GM18505 (cell line): ENCODE data around the gene MYL12A.
A peak's percentile ranks its signal among the peaks of the same experiment; 100 is the strongest.
"Not testable (repeated sequence)": the region's sequence is repeated elsewhere in the genome, so short reads cannot be mapped to it uniquely, and the experiment has no call there.

Experiments used
- ATAC-seq: cut with Tn5 transposase; IDR thresholded peaks from one replicate; pipeline ENCODE4 v1.9.1; 2021; ENCODE audit not compliant: unreplicated experiment
- POLR2A ChIP-seq: IDR thresholded peaks from 4 replicates; pipeline ENCODE4 v1.6.1; 2011; ENCODE audit warnings: borderline replicate concordance; ENCODE audit not compliant: insufficient read depth, insufficient read length; ENCODE audit errors: extremely low read depth

MYL12A gene

DNA sequence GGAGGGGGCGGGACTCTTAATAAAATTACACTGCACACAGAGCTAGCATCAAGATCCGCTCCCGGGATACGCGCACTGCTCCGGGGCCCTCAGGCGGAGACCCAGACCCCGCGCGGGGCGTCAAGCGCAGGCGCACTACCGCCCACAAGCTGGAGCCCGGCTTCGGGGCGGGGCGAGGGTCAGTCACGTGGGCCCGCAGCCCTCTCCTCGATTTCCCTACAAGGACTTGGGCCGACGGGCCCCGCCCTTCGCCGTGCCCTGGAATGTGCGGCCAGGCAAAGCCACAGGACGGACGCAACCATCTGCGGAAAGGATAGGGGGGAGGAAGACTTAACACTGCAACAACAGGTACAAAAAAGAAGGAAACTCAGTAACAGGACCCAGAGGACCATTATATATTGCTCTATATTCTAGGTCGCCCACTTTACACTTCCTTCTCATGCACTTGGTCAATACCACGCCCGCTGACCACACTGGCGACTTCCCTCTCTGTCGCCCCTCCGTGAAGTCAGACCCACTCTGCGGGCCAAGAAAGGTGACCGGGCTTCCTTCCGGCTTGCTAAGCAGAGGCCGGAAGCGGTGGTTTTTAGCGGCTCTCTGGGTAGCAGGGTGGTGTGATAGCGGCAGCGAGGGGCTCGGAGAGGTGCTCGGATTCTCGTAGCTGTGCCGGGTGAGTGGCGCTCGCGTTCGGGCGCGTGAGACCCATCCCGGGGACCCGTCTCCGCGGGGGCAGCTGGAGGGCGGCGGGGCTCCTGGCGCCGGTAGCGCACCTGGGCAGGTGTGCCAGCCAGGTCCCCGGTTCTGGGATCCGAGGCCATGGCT is at the start of gene MYL12A:
Gene MYL12A (plus strand): TSS at position 562 of the 822 bp plus-strand sequence. CDS start 5,447 bp downstream, outside the sequence.
- peak; percentile 99 for TF ChIP-seq POLR2A
- ATAC-seq: peak; percentile 83

GRCh38 chr18:3198260-3198860 is 49.2 kb upstream of the MYL12A start:
- ATAC-seq: not testable (repeated sequence)

DNA sequence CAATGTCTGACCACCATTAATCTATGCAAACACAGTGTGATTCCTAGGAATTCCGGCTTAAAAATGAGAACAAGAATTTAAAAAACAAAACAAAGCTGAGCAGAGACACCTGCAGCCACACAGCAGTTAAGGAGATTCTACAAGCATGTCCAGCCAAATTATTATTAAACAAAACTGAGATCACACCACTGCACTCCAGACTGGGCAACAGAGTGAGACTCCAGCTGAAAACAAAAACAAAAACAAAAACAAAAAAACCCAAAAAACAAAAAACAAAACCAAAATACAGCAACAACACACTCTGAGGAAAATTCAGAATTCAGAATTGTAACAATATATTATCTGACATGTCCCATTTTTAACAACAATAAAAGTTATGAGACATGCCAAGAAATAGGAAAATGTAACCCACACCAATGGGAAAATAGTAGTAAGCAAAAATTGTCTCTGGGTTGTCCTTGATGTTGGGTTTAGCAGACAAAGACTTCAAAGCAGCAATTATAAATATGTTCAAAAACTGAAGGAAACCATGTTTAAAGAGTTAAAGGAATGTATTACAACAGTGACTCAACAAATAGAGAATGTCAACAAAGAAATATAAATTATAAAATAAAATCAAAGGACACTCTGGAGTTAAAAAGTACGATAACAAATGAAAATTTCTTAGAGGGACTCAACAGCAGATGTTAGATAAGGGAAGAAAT is 47.5 kb upstream of the MYL12A start:
- no peak for TF ChIP-seq POLR2A

GRCh38 chr18:3205239-3205638 is 42.4 kb upstream of the MYL12A start:
- no peak for ATAC-seq
- no peak for TF ChIP-seq POLR2A

More for the DNA sequence above, 47.5 kb upstream of the MYL12A start:
- ATAC-seq: no peak

- no peak for TF ChIP-seq POLR2A
- no peak for ATAC-seq
Measured at GRCh38 chr18:3207565-3207964, 40.0 kb upstream of the MYL12A start.

DNA sequence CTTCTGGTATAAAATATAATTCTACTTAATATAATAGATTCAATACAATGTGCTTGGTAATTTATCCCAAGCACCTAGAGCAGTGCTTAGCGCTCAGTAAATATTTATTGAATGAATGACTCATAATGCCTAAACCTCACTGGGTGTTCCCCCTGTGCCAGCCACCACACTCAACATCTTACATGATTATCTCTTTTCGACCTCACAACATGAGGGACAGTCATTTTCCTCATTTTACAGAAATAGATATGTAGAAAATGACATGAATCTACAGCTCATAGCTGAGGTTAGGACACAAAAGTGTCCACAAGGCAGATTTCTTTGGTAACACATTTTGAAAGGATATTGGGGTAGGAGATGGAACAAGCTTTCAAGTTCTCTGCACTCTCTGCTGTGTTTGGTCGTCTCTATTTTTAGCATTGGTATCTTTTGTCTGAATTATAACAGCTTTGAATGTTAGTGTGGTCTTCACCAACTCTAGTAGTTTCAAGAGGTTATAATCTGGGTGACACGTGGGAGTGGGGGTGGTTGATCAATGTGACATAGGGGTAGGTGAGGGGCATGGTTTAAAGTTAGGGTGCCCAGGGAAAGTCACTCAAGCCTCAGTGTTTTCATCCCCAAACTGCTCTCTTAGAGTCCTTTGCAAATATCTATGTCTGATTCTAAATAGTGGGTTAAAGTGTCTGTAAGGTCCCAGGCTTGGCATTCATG is 37.6 kb upstream of the MYL12A start:
- ATAC-seq: peak; percentile 59
- no peak for TF ChIP-seq POLR2A

DNA sequence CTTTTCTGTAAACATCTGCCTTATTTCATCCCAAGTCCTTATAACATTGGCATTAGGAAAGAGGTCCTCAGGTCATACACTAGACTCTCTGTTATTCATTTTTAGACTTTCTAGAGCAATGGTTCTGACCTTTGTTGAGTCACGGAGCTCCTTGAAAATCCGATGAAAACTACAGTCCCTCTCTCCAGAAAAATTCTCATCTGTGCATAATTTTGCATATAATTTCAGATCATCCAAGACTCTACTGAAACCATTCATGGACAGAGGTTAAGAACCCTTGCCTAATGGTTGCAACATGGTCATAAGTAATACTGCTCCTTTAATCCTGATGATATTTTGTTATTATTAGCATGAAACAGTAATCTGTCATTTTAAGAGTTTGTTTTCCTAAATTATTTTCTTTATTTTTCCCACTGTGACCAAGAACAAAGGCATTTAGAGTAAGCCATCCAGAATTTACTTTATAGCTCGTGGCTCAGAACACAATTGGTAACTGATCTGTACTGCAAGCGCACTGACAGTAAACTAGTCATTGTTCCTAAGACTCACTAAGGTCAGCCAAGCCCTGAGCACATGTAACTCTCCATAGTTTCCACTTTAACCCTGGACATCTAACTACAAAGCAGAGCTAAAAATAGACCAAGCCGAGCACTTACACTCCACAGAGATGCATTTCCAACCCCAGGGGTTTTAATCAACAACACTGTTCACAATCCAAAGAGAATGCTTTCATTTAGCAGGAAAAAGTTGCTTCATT is 36.2 kb upstream of the MYL12A start:
- no peak for ATAC-seq
- TF ChIP-seq POLR2A: no peak

- no peak for TF ChIP-seq POLR2A
- ATAC-seq: no peak
Measured at GRCh38 chr18:3212657-3213056, 34.9 kb upstream of the MYL12A start.

GRCh38 chr18:3213300-3214059 is 34.1 kb upstream of the MYL12A start:
- no peak for ATAC-seq
- no peak for TF ChIP-seq POLR2A

DNA sequence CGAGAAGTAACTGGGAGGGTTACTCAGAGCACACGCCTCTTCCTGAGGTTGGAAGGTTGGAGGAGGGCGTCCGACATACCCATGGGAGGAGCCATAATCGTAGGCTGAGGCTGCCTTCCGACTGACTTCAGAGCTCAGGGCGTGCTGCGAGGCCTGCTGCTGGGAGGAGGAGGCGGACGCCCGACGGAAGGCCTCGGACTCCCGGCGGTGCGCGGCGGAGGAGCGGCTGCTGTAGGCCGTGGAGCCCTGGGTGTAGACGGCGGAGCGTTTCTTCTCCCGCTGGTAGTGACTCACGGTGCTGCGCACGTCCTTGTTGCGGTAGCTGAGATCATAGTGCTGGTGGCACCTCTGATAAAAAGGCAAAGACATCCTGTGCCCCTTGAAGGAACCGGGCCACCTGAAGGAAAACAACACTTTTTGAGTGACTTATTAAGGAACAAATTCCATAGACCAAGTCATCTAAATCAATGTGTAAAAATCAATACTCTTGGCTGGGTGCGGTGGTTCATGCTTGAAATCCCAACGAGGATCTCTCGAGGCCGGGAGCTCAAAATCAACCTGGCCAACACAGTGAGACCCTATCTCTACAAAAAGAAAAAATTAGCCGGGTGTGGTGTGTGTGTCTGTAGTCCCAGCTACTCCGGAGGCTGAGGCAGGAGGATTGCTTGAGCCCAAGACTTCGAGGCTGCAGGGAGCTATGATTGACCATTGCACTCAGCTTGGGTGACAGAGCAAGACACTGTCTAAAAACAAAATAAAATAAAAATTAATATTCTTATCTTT is 32.6 kb upstream of the MYL12A start:
- no peak for TF ChIP-seq POLR2A
- ATAC-seq: no peak

DNA sequence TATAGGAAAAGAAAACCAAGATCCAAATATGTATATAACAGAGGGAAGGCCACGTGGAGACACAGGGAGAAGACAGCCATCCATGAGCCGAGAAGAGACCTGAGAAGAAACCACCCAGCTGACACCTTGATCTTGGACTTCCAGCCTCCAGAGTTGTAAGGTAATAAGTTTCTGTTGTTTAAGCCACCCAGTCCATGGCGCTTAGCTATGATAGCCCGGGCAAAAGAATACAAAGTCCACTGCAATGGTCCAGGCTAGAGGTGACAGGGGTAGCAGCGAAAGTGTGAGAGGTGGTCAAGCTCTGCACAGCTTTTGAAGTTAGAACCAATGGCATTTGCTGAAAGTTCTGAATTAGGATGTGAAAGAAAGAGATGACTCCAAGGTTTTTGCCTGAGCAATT is 30.6 kb upstream of the MYL12A start:
- ATAC-seq: no peak
- no peak for TF ChIP-seq POLR2A
